PC-9 (cell line): ENCODE results near the gene FLNC. TPM values are rescaled to one million over a fixed set of nuclear protein-coding genes. Genes with fewer than 3 reads are reported as not detected.
A peak's percentile ranks its signal among the peaks of the same experiment; 100 is the strongest.

Experiments used
- BruUV-seq: library from RNA; stranded (reverse); fragments of 400-500 nt; replicated peaks from 2 replicates; lab custom pipeline; 2021; lab: Mats Ljungman, UMichigan
- CTCF ChIA-PET: fragments of 300-600 bp; sonication (Branson Sonifier 250); formaldehyde crosslinking; loops from one replicate; lab custom pipeline; 2022; ENCODE audit warnings: antibody characterized with exemption; lab: Charles Lee
- POLR2A ChIA-PET: fragments of 300-600 bp; sonication (Branson Sonifier 250); formaldehyde crosslinking; loops from one replicate; lab custom pipeline; 2022; ENCODE audit warnings: antibody characterized with exemption; ENCODE audit not compliant: unreplicated experiment; lab: Charles Lee
- DNase-seq, 2 experiments: peaks; one replicate each; pipeline versions ENCODE4 v3.0.0 to v3.0.0-alpha.2; 2015 to 2022; ENCODE audit warnings: mixed read lengths in 1 of 2
- H2AFZ ChIP-seq: fragments of 200-600 bp; sonication (generic); 2 replicates; pipeline ENCODE4 v1.8.1; 2017; ENCODE audit warnings: antibody characterized with exemption
- H3F3A ChIP-seq: fragments of 200-600 bp; sonication (generic); 2 replicates; pipeline ENCODE4 v1.8.1; 2017; ENCODE audit warnings: antibody characterized with exemption, mild to moderate bottlenecking, low read depth; ENCODE audit not compliant: insufficient read depth
- H3K27ac ChIP-seq: fragments of 200-600 bp; sonication (generic); 2 replicates; pipeline ENCODE4 v1.6.1; 2016; ENCODE audit warnings: mixed run types
- H3K27me3 ChIP-seq: fragments of 200-600 bp; sonication (generic); 2 replicates; pipeline ENCODE4 v1.6.1; 2016; ENCODE audit warnings: low read depth, mixed run types; ENCODE audit not compliant: insufficient read depth
- H3K36me3 ChIP-seq: fragments of 200-600 bp; sonication (generic); 2 replicates; pipeline ENCODE4 v1.6.1; 2016; ENCODE audit warnings: low read depth, mixed run types
- H3K4me1 ChIP-seq: fragments of 200-600 bp; sonication (generic); replicated peaks from 2 replicates; pipeline ENCODE4 v1.6.1; 2016; ENCODE audit warnings: mixed run types; ENCODE audit not compliant: insufficient read depth
- H3K4me2 ChIP-seq: fragments of 200-600 bp; sonication (generic); 2 replicates; pipeline ENCODE4 v1.6.1; 2017; ENCODE audit warnings: mixed run types
- H3K4me3 ChIP-seq: fragments of 200-600 bp; sonication (generic); 2 replicates; pipeline ENCODE4 v1.6.1; 2016; ENCODE audit warnings: mixed run types
- H3K79me2 ChIP-seq: fragments of 200-600 bp; sonication (generic); 2 replicates; pipeline ENCODE4 v1.6.1; 2017; ENCODE audit warnings: low read depth, mixed run types
- H3K9me2 ChIP-seq: fragments of 200-600 bp; sonication (generic); 2 replicates; pipeline ENCODE4 v1.8.1; 2017; ENCODE audit warnings: mild to moderate bottlenecking; ENCODE audit not compliant: insufficient read depth
- H3K9me3 ChIP-seq: fragments of 200-600 bp; sonication (generic); 2 replicates; pipeline ENCODE4 v1.8.1; 2016; ENCODE audit warnings: low read depth; ENCODE audit not compliant: insufficient read depth
- H4K20me1 ChIP-seq: fragments of 200-600 bp; sonication (generic); 2 replicates; pipeline ENCODE4 v1.8.1; 2017; ENCODE audit not compliant: insufficient read depth
- CTCF ChIP-seq: fragments of 200-600 bp; sonication (generic); conservative IDR thresholded peaks from 2 replicates; pipeline ENCODE4 v1.6.1; 2017; ENCODE audit warnings: mixed run types, antibody characterized with exemption, mild to moderate bottlenecking, moderate library complexity
- EZH2 ChIP-seq: fragments of 200-600 bp; sonication (generic); IDR thresholded peaks from 2 replicates; pipeline ENCODE4 v1.8.0; 2017; ENCODE audit warnings: antibody characterized with exemption, low read depth
- intact Hi-C: fragments of 100-400 bp; cut with micrococcal nuclease; formaldehyde crosslinking; loops from one replicate; pipeline ENCODE4 v1.10.0; 2022; ENCODE audit not compliant: unreplicated experiment
- total RNA-seq: library from RNA; stranded (reverse); gene quantifications from 2 replicates; pipeline ENCODE4 v1.2.3, GENCODE V29; 2021

The FLNC gene
- total RNA-seq, 1 experiment from 2014 or later = 75.5 TPM

- CTCF ChIA-PET = interaction anchor here (0.6 to 3.2 kb wide), 3 partner anchors 18 to 113 kb away, joined by 3 to 13 read pairs (median 3); partner anchors contain the start of gene ATP6V1F
- POLR2A ChIA-PET = interaction anchor here (0.5 kb wide), 1 partner anchor 213 kb away, joined by 11 read pairs; no protein-coding TSS in a partner anchor
- no peaks in the 10 kb centered on the region for H4K20me1 ChIP-seq
Measured at GRCh38 chr7:128881458-128882125, 51.4 kb downstream of the FLNC start.

DNA sequence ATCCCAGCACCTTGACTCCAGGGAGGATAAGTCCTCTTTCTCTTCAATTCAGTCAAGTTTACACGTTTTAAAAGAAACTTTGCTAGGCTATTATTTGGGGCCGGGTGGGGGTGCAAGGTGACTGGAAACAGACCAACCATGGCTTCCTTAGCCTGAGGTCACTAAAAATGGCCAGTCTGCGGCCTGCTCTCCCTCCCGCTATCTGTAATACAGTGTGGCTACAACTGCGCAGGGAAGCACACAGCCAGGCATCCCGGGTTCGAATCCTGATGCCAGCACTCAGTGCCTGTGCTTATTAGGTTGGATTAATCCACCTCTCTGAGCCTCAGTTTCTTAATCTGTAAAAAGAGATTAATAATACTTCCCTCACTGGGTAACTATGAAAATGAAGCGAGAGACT, 51.9 kb downstream of the FLNC start:
- Histone ChIP-seq H3K9me3 (no peaks in the 10 kb centered on the region), H3K4me1 (peaks cover under 1% of the 10 kb centered on the region; the same call in 1 of the 2 replicates), H3K4me3 (no peak overlapping the region), H3F3A (peaks cover 11% of the 10 kb centered on the region), H3K36me3 (no peaks in the 10 kb centered on the region), H3K27me3 (no peaks in the 10 kb centered on the region), H2AFZ (no peak overlapping the region), H3K9me2 (no peaks in the 10 kb centered on the region), H3K79me2 (no peaks in the 10 kb centered on the region), H3K27ac (no peak overlapping the region), H3K4me2 (no peak overlapping the region), H4K20me1 (no peaks in the 10 kb centered on the region)
- BruUV-seq = no TSS peak
- intact Hi-C loops = loop anchor here (5.0 kb wide), 1 partner anchor 405 kb away; the partner anchor contains the start of gene METTL2B
- no peak for DNase-seq
- ChIA-PET POLR2A (no interaction called here), CTCF (interaction anchor here (0.6 to 3.2 kb wide), 2 partner anchors 19 to 41 kb away, joined by 3 to 13 read pairs; partner anchors contain the start of gene ATP6V1F)
- TF ChIP-seq EZH2 = no peak
- no peak for TF ChIP-seq CTCF

More at GRCh38 chr7:128881458-128882125, 51.4 kb downstream of the FLNC start:
- H3K4me1 ChIP-seq = no peaks in the 10 kb centered on the region
- H2AFZ ChIP-seq = no peak overlapping the region
- intact Hi-C loops = loop anchor here (5.0 kb wide), 1 partner anchor 404 kb away; the partner anchor contains the start of gene METTL2B
- H3F3A ChIP-seq = peaks cover 8% of the 10 kb centered on the region; the same call in 1 of the 2 replicates
- H3K4me3 ChIP-seq = no peak overlapping the region
- H3K9me2 ChIP-seq = no peaks in the 10 kb centered on the region
- no peak overlapping the region for H3K4me2 ChIP-seq
- H3K27ac ChIP-seq = no peak overlapping the region
- no peak for DNase-seq
- no peak for TF ChIP-seq CTCF
- TF ChIP-seq EZH2 = no peak
- no TSS peak for BruUV-seq
- H3K36me3 ChIP-seq = no peaks in the 10 kb centered on the region
- H3K9me3 ChIP-seq = no peaks in the 10 kb centered on the region
- no peaks in the 10 kb centered on the region for H3K27me3 ChIP-seq
- no peaks in the 10 kb centered on the region for H3K79me2 ChIP-seq

GRCh38 chr7:128883622-128884448, 53.6 kb downstream of the FLNC start:
- Histone ChIP-seq H3K9me3 (no peaks in the 10 kb centered on the region), H3F3A (peaks cover 28% of the 10 kb centered on the region), H3K27me3 (no peaks in the 10 kb centered on the region), H3K27ac (no peak overlapping the region), H3K4me1 (peaks cover 17% of the 10 kb centered on the region), H3K36me3 (no peaks in the 10 kb centered on the region), H2AFZ (no peak overlapping the region), H3K4me2 (no peak overlapping the region), H4K20me1 (no peaks in the 10 kb centered on the region), H3K9me2 (no peaks in the 10 kb centered on the region), H3K79me2 (peaks cover 11% of the 10 kb centered on the region; the same call in 1 of the 2 replicates), H3K4me3 (no peak overlapping the region)
- peak in 1 of 2 experiments; percentile 84 for DNase-seq
- ChIA-PET CTCF (interaction anchor here (0.6 to 1.8 kb wide), 8 partner anchors 9 to 457 kb away, joined by 3 to 12 read pairs (median 4); partner anchors contain the start of gene ATP6V1F), POLR2A (interaction anchor here (0.6 kb wide), 1 partner anchor 54 kb away, joined by 3 read pairs; no protein-coding TSS in a partner anchor)
- no TSS peak for BruUV-seq
- peak; percentile 96 for TF ChIP-seq CTCF
- no peak for TF ChIP-seq EZH2
- intact Hi-C loops = loop anchor here (1.0 to 5.0 kb wide), 3 partner anchors 207 to 407 kb away; partner anchors contain the start of gene METTL2B
